Fibroblast of lung (primary cell): ENCODE results near the gene SREBF2.

Experiments used
- CTCF ChIP-seq, 2 donors: IDR thresholded peaks in 1 of 2; conservative IDR thresholded peaks in 1 of 2; 1 replicate in 1 of 2; 2 replicates in 1 of 2; pipeline ENCODE4 v1.5.1; 2011 to 2012; ENCODE audit warnings: low read length in 2 of 2, control low read depth in 1 of 2, inconsistent platforms in 1 of 2, low read depth in 1 of 2, mild to moderate bottlenecking in 1 of 2
- EZH2 ChIP-seq: IDR thresholded peaks from 2 replicates; pipeline ENCODE4 v1.5.1; 2012; ENCODE audit warnings: low read length, control low read depth, mild to moderate bottlenecking; ENCODE audit errors: missing control alignments

- TF ChIP-seq CTCF (conservative IDR thresholded peaks at IDR 0.05 in 1 of 2, IDR thresholded peaks at IDR 0.05 in 1 of 2; ENCODE audit: low read depth in 1 of 2, low read length in 2 of 2): no peak
- no peak for TF ChIP-seq EZH2
These were observed 90.2 kb downstream of the SREBF2 start for GRCh38 chr22:41922940-41923594.
